Bronchial epithelial cell (primary cell): Measurements from ENCODE around the gene MINDY4. TPM values are rescaled to one million over a fixed set of nuclear protein-coding genes. Genes with fewer than 3 reads are reported as not detected.

Source experiments
- DNase-seq: peaks from one replicate; pipeline ENCODE4 v3.0.0-alpha.2; 2010; ENCODE audit warnings: low read depth
- FAIRE-seq: peaks from 2 replicates; lab custom pipeline; 2011; peaks lifted over from hg19 to GRCh38; lab: Jason Lieb, UNC
- H3K27me3 ChIP-seq: 2 replicates; pipeline ENCODE4 v1.5.1; 2011; ENCODE audit warnings: low read length; ENCODE audit not compliant: control insufficient read depth, insufficient read depth
- H3K36me3 ChIP-seq: 2 replicates; pipeline ENCODE4 v1.5.1; 2011; ENCODE audit warnings: low read length; ENCODE audit not compliant: control insufficient read depth, insufficient read depth
- H3K4me3 ChIP-seq: 2 replicates; pipeline ENCODE4 v1.5.1; 2011; ENCODE audit warnings: mild to moderate bottlenecking, low read depth, low read length, control low read depth
- CTCF ChIP-seq: IDR thresholded peaks from 2 replicates; pipeline ENCODE4 v1.5.1; 2011; ENCODE audit warnings: mild to moderate bottlenecking, moderate library complexity, low read length, control low read depth, inconsistent platforms; ENCODE audit not compliant: insufficient read depth, severe bottlenecking
- total RNA-seq: library from RNA; depleted of rRNA; stranded (reverse); fragments of >200 nt; gene quantifications from 2 replicates; pipeline ENCODE4 v1.2.1, GENCODE V29; 2014

Gene MINDY4
- total RNA-seq, 1 donor from 2014 or later = 1.1 TPM

- Histone ChIP-seq H3K27me3 (peaks cover 1% of the 10 kb centered on the region), H3K4me3 (no peak overlapping the region), H3K36me3 (no peaks in the 10 kb centered on the region)
- DNase-seq (no peak), FAIRE-seq (no peak)
- no peak for TF ChIP-seq CTCF
These were observed 131.2 kb downstream of the MINDY4 start for GRCh38 chr7:30902466-30902865.

- no peak for TF ChIP-seq CTCF
- peaks cover 1% of the 10 kb centered on the region for H3K27me3 ChIP-seq
- H3K36me3 ChIP-seq = no peaks in the 10 kb centered on the region
- no peak for DNase-seq
- FAIRE-seq = no peak
- no peak overlapping the region for H3K4me3 ChIP-seq
These were observed 131.9 kb downstream of the MINDY4 start for GRCh38 chr7:30903146-30903545.

- H3K36me3 ChIP-seq = no peaks in the 10 kb centered on the region
- DNase-seq (no peak), FAIRE-seq (peak; percentile 55)
- peaks cover 1% of the 10 kb centered on the region for H3K27me3 ChIP-seq
- no peak for TF ChIP-seq CTCF
- no peak overlapping the region for H3K4me3 ChIP-seq
These were observed 133.3 kb downstream of the MINDY4 start for GRCh38 chr7:30904561-30904960.

- FAIRE-seq (peak; percentile 58), DNase-seq (no peak)
- H3K36me3 ChIP-seq = no peaks in the 10 kb centered on the region
- no peak overlapping the region for H3K4me3 ChIP-seq
- no peaks in the 10 kb centered on the region for H3K27me3 ChIP-seq
- no peak for TF ChIP-seq CTCF
These were observed 134.1 kb downstream of the MINDY4 start for GRCh38 chr7:30905078-30906012.

- no peak overlapping the region for H3K4me3 ChIP-seq
- H3K36me3 ChIP-seq = no peaks in the 10 kb centered on the region
- no peak for DNase-seq
- no peak for FAIRE-seq
- no peak for TF ChIP-seq CTCF
- peaks cover 2% of the 10 kb centered on the region for H3K27me3 ChIP-seq
These were observed 134.8 kb downstream of the MINDY4 start for GRCh38 chr7:30906014-30906413.
